Type B pancreatic cell (in vitro differentiated cells): ENCODE data around the gene ADPRS. TPM values are rescaled to one million over a fixed set of nuclear protein-coding genes. Genes with fewer than 3 reads are reported as not detected.

ENCODE experiments used
- DNase-seq: peaks from one replicate; pipeline ENCODE4 v3.0.0; 2021; ENCODE audit warnings: mixed read lengths; ENCODE audit not compliant: unreplicated experiment; ENCODE audit errors: extremely low spot score
- H3K27ac Mint-ChIP-seq: 2 replicates; pipeline ENCODE4 v1.8.0; 2021; ENCODE audit warnings: mild to moderate bottlenecking, mixed read lengths
- H3K27me3 Mint-ChIP-seq: 2 replicates; pipeline ENCODE4 v1.8.0; 2021; ENCODE audit warnings: mixed read lengths
- H3K36me3 Mint-ChIP-seq: 2 replicates; pipeline ENCODE4 v1.8.0; 2021; ENCODE audit warnings: mixed read lengths
- H3K4me1 Mint-ChIP-seq: one replicate; pipeline ENCODE4 v1.8.0; 2021; ENCODE audit warnings: mixed read lengths; ENCODE audit not compliant: unreplicated experiment
- H3K4me3 Mint-ChIP-seq: 2 replicates; pipeline ENCODE4 v1.8.0; 2021; ENCODE audit warnings: mild to moderate bottlenecking, mixed read lengths
- H3K9me3 Mint-ChIP-seq: 2 replicates; pipeline ENCODE4 v1.8.0; 2021; ENCODE audit warnings: mixed read lengths
- total RNA-seq: library from RNA; stranded (reverse); gene quantifications from 2 replicates; pipeline ENCODE4 v1.2.1, GENCODE V29; 2021; ENCODE audit warnings: low replicate concordance
- TF ChIP-seq, protein P1 (sequence below): fragments of 200-600 bp; sonication (generic); conservative IDR thresholded peaks from 2 replicates; pipeline ENCODE4 v1.5.0; 2021; ENCODE audit warnings: antibody characterized with exemption, mild to moderate bottlenecking

ADPRS gene
- total RNA-seq, 1 donor from 2014 or later: 31.9 TPM

DNA sequence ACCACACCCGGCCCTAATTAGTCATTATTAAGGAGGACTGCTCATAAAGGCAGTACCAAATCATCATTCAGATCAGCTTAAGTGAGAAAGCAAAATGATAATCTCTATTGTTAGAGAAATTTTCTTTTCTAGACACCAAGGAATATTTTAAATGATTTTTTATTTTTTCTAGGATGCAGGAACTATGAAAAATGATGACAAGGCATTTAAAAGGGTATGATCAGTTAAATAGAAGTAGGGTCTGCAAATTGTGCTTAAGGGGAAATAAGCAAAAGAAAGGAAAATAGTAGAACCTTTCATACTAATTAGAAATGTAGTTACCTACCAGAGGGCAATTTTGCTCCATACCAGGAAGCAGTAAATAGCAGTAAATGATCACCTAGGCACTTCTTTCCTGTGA is 26.4 kb upstream of the ADPRS start:
- no peak for DNase-seq
- no peaks in the 10 kb centered on the region for H3K4me1 Mint-ChIP-seq
- no peak overlapping the region for H3K4me3 Mint-ChIP-seq
- TF ChIP-seq, protein P1, sequence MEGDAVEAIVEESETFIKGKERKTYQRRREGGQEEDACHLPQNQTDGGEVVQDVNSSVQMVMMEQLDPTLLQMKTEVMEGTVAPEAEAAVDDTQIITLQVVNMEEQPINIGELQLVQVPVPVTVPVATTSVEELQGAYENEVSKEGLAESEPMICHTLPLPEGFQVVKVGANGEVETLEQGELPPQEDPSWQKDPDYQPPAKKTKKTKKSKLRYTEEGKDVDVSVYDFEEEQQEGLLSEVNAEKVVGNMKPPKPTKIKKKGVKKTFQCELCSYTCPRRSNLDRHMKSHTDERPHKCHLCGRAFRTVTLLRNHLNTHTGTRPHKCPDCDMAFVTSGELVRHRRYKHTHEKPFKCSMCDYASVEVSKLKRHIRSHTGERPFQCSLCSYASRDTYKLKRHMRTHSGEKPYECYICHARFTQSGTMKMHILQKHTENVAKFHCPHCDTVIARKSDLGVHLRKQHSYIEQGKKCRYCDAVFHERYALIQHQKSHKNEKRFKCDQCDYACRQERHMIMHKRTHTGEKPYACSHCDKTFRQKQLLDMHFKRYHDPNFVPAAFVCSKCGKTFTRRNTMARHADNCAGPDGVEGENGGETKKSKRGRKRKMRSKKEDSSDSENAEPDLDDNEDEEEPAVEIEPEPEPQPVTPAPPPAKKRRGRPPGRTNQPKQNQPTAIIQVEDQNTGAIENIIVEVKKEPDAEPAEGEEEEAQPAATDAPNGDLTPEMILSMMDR: no peak
- no peaks in the 10 kb centered on the region for H3K36me3 Mint-ChIP-seq
- no peaks in the 10 kb centered on the region for H3K27me3 Mint-ChIP-seq
- no peaks in the 10 kb centered on the region for H3K9me3 Mint-ChIP-seq
- H3K27ac Mint-ChIP-seq: no peak overlapping the region

DNA sequence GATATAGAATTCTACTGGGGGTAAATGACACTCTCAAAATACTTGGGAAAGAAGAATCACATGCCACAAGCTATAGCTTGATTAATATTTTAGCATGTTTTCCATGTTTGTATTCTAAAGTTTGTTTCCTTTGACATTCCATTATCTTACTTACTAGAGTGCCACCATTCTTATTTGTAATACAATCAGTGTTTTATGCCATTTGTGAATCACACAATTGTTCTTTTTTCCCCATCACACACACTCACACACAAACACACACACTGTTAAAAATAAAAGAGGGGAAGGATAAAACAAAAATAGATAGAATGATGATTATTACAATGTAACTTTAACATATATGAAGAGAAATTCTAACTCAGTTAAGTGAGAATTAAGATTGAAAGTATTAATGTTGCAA is 20.8 kb upstream of the ADPRS start:
- TF ChIP-seq, protein P1: no peak
- H3K27ac Mint-ChIP-seq: no peak overlapping the region
- no peaks in the 10 kb centered on the region for H3K9me3 Mint-ChIP-seq

DNA sequence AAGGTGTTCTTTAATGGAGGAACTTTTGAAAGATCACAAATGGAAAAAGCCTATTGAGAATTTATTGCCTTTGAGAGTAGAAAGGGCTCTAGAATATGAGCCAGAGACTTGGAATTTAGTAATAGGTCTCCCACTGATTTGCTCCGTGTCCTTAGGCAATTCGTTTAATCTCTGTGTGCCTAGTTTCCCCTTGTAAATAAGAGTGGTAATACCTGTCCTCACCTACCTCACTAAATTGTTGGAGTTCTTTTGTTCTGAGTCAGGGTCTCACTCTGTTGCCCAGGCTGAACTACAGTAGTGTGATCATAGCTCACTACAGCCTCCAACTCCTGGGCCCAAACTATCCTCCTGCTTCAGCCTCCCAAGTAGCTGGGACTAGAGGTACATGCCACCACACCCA is 19.8 kb upstream of the ADPRS start:
- Mint-ChIP-seq H3K27me3 (no peaks in the 10 kb centered on the region), H3K4me1 (no peaks in the 10 kb centered on the region), H3K27ac (no peak overlapping the region), H3K4me3 (no peak overlapping the region), H3K36me3 (no peaks in the 10 kb centered on the region), H3K9me3 (no peaks in the 10 kb centered on the region)
- TF ChIP-seq, protein P1: no peak
- no peak for DNase-seq

More for the DNA sequence above, 20.8 kb upstream of the ADPRS start:
- DNase-seq: no peak
- Mint-ChIP-seq H3K27me3 (no peaks in the 10 kb centered on the region), H3K36me3 (no peaks in the 10 kb centered on the region), H3K4me3 (no peak overlapping the region), H3K4me1 (no peaks in the 10 kb centered on the region)

DNA sequence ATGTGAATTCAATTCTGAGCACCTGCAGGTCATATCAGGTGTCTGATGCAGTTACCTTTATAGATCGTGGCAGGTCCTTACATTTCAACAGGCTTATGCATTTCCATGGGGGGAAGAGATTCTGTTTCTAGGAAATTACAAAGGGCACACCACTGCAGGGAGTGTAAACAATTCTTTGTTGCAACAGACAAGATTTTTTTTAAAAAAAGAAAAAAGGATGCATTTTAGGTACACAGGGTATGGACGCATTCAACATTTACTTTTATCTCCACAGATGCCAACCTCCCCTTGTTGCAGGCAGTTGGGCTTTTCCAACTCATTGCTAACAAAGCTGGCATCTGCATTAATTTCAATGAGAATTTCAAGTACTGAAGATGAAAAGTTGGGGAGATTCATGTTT is 18.3 kb upstream of the ADPRS start:
- no peaks in the 10 kb centered on the region for H3K4me1 Mint-ChIP-seq
- no peaks in the 10 kb centered on the region for H3K27me3 Mint-ChIP-seq
- H3K4me3 Mint-ChIP-seq: no peak overlapping the region
- H3K36me3 Mint-ChIP-seq: no peaks in the 10 kb centered on the region
- no peak for DNase-seq
- no peaks in the 10 kb centered on the region for H3K9me3 Mint-ChIP-seq
- TF ChIP-seq, protein P1: no peak
- no peak overlapping the region for H3K27ac Mint-ChIP-seq

DNA sequence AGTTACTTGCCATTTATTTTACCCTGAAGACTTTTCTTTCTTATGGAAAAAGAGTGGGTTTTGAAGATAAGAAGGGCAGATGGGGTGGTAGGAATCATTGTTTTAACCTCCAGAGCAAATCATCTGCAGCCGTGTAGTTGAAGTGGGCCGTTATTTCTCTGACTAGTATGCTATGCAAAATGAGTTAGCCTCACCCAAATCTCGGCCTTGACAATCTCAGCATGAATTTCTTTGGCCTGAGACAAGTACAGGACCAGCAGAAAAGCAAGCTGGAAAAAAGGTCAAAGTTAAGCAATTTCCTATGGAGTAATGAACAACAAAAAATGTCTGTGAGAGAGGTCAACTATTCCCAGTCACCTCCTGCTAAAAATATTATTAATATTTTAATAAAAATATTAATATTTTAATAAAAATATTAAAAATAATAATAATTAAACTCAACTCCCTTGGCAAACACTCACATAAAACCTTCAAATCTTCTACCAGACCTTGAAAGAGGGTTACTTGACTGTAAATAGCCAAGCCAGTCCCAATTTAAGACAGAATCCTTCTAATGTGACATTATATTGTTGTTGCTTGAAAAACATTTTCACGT is 11.6 kb upstream of the ADPRS start:
- TF ChIP-seq, protein P1: no peak
- no peak for DNase-seq
- Mint-ChIP-seq H3K27ac (no peak overlapping the region), H3K4me1 (no peaks in the 10 kb centered on the region), H3K9me3 (no peaks in the 10 kb centered on the region), H3K4me3 (no peak overlapping the region), H3K36me3 (no peaks in the 10 kb centered on the region), H3K27me3 (peaks cover 2% of the 10 kb centered on the region)

DNA sequence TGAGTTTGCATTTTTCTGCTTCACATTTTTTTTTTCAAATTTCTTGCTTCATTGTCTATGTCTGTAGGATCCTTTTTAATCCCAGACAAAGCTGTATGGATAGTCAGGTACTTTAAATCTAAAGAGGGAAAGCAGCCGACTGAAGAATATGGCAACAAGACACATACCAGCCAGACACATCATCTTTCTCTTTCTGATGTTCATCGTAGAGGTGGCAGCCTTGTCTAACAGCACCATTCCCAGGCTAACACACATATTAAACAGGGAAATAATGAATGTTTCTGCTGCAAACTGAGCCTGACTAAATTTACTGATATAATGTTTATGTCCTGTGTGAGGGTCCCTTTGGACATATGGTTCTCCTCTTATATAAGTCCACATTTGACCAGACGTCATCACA is 8.5 kb upstream of the ADPRS start:
- no peak overlapping the region for H3K4me3 Mint-ChIP-seq
- DNase-seq: no peak
- TF ChIP-seq, protein P1: no peak
- no peak overlapping the region for H3K27ac Mint-ChIP-seq
- H3K4me1 Mint-ChIP-seq: no peaks in the 10 kb centered on the region
- H3K27me3 Mint-ChIP-seq: peaks cover 6% of the 10 kb centered on the region
- no peaks in the 10 kb centered on the region for H3K36me3 Mint-ChIP-seq
- no peaks in the 10 kb centered on the region for H3K9me3 Mint-ChIP-seq
